ENCODE data around the gene DNTT. TPM values are rescaled to one million over a fixed set of nuclear protein-coding genes. Genes with fewer than 3 reads are reported as not detected.
A peak's percentile ranks its signal among the peaks of the same experiment; 100 is the strongest.

DNTT gene
- total RNA-seq, 2 experiments from 2014 or later, result 0.16 to 0.32 TPM

DNA sequence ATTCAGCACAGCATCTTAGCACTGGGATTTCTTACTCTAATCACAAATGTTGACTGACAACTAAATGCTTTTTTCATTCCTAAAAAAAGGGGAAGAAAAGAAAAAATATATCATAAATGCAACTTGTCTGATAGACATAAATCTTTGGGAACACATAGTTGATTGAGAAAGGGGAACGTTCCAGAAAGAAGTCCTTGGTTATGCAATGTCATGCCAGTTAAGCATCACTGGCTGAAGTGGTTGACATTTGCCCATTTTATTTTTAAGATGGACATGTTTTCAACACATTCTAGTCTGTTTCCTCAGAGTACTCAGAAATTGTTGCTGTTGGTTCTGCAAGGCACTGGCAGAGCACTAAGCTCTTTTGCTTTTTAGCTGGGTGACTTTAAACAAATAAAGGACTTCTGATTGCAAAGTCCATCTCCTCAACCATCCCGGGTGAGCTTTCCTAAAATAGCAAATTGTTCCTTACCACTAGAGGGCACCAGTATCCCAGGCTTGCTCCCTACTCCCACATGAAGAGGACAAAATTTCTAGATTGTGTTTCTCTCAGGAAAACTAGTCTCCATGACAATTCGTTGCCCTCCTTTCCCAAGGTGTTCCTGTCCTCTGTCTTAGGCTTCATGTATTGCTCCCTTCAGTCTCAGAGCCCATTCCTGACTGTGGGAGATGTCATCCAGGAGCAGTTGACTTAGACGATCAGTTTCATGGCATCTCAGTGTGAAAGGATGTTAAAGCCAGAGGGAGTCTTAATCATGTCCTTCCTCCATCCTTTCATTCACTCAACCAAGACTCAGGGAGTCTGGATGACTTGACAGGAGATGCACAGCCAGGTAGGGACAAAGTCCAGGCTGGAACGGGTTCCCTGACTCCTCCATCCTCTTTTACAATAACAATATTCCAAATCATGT is 30.6 kb downstream of the DNTT start:
- no peaks in the 10 kb centered on the region for H3K36me3 ChIP-seq (ENCODE audit: insufficient read depth, low read length)
- no peaks in the 10 kb centered on the region for H4K20me1 ChIP-seq (ENCODE audit: insufficient read depth, low read length)
- no peak overlapping the region for H3K4me2 ChIP-seq (ENCODE audit: low read length)
- CTCF ChIA-PET (ENCODE audit: unreplicated experiment), result interaction anchor here (0.9 kb wide), 1 partner anchor 105 kb away, joined by 3 read pairs; no protein-coding TSS in a partner anchor
- H3K9me3 ChIP-seq (ENCODE audit: low read length), result no peaks in the 10 kb centered on the region
- TF ChIP-seq, protein P1, sequence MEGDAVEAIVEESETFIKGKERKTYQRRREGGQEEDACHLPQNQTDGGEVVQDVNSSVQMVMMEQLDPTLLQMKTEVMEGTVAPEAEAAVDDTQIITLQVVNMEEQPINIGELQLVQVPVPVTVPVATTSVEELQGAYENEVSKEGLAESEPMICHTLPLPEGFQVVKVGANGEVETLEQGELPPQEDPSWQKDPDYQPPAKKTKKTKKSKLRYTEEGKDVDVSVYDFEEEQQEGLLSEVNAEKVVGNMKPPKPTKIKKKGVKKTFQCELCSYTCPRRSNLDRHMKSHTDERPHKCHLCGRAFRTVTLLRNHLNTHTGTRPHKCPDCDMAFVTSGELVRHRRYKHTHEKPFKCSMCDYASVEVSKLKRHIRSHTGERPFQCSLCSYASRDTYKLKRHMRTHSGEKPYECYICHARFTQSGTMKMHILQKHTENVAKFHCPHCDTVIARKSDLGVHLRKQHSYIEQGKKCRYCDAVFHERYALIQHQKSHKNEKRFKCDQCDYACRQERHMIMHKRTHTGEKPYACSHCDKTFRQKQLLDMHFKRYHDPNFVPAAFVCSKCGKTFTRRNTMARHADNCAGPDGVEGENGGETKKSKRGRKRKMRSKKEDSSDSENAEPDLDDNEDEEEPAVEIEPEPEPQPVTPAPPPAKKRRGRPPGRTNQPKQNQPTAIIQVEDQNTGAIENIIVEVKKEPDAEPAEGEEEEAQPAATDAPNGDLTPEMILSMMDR (conservative IDR thresholded peaks at IDR 0.05; ENCODE audit: low read length), result peak; percentile 82
- no peak for TF ChIP-seq EZH2phosphoT487 (IDR thresholded peaks at IDR 0.05; ENCODE audit: borderline replicate concordance, low read depth, low read length)
- no peak overlapping the region for H3K4me3 ChIP-seq (ENCODE audit: low read depth, low read length, poor library complexity, severe bottlenecking)
- POLR2A ChIA-PET, result interaction anchor here (1.6 kb wide), 1 partner anchor 32 kb away, joined by 3 read pairs; no protein-coding TSS in a partner anchor
- DNase-seq (ENCODE audit: low spot score), result peak; percentile 23
- no peak overlapping the region for H2AFZ ChIP-seq (ENCODE audit: low read length)
- intact Hi-C loops (cut with micrococcal nuclease; ENCODE audit: unreplicated experiment), result no loop called here
- H3K4me1 ChIP-seq (ENCODE audit: insufficient read depth, low read length, poor library complexity, severe bottlenecking), result peaks cover 13% of the 10 kb centered on the region
- no peaks in the 10 kb centered on the region for H3K9me2 ChIP-seq (ENCODE audit: insufficient read depth, low read length)
- no peak overlapping the region for H3K27ac ChIP-seq (ENCODE audit: low read depth, low read length, poor library complexity, severe bottlenecking)
- no peaks in the 10 kb centered on the region for H3K79me2 ChIP-seq (ENCODE audit: insufficient read depth, low read depth, low read length)
- BruUV-seq (replicated peaks), result no TSS peak

DNA sequence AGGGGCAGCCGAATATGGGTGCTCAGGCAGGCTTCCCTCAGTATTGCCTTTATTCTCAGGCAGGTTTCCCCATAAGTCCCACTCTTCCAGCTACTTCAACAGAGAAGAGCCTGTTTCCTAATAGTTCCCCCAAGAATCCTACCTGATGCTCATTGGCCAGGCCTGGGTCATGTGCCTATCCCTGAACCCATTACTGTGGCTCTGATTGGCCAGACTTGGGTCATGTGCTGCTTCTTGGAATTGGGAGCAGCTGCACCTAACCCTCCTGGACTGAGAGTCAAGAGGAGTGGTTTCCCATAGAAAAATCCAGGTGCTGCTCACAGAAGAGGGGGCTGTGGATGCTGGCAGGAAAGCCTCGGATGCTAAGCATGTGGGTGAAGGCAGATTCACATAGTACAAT is 32.9 kb downstream of the DNTT start:
- no peak overlapping the region for H3K4me3 ChIP-seq (ENCODE audit: low read depth, low read length, poor library complexity, severe bottlenecking)
- H3K79me2 ChIP-seq (ENCODE audit: insufficient read depth, low read depth, low read length), result no peaks in the 10 kb centered on the region
- no peak for DNase-seq (ENCODE audit: low spot score)
- H3K27ac ChIP-seq (ENCODE audit: low read depth, low read length, poor library complexity, severe bottlenecking), result no peak overlapping the region
- no peaks in the 10 kb centered on the region for H3K9me3 ChIP-seq (ENCODE audit: low read length)
- no peak for TF ChIP-seq EZH2phosphoT487 (IDR thresholded peaks at IDR 0.05; ENCODE audit: borderline replicate concordance, low read depth, low read length)
- TF ChIP-seq, protein P1 (conservative IDR thresholded peaks at IDR 0.05; ENCODE audit: low read length), result no peak
- peaks cover 17% of the 10 kb centered on the region for H3K4me1 ChIP-seq (ENCODE audit: insufficient read depth, low read length, poor library complexity, severe bottlenecking)
- H3K4me2 ChIP-seq (ENCODE audit: low read length), result no peak overlapping the region
- intact Hi-C loops (cut with micrococcal nuclease; ENCODE audit: unreplicated experiment), result no loop called here
- H2AFZ ChIP-seq (ENCODE audit: low read length), result no peak overlapping the region
- H4K20me1 ChIP-seq (ENCODE audit: insufficient read depth, low read length), result no peaks in the 10 kb centered on the region
- BruUV-seq (replicated peaks), result no TSS peak
- ChIA-PET CTCF (ENCODE audit: unreplicated experiment) (no interaction called here), POLR2A (interaction anchor here (1.1 to 1.8 kb wide), 2 partner anchors 16 to 38 kb away, joined by 3 read pairs; no protein-coding TSS in a partner anchor)
- no peaks in the 10 kb centered on the region for H3K9me2 ChIP-seq (ENCODE audit: insufficient read depth, low read length)
- no peaks in the 10 kb centered on the region for H3K36me3 ChIP-seq (ENCODE audit: insufficient read depth, low read length)

Measured in OCI-LY7 (cell line).